HG03442 (cell line): Measurements from ENCODE around the gene SERPINA5.

ENCODE experiments used
- ATAC-seq: cut with Tn5 transposase; IDR thresholded peaks from one replicate; pipeline ENCODE4 v1.9.1; 2021; ENCODE audit warnings: mild to moderate bottlenecking, moderate library complexity; ENCODE audit not compliant: unreplicated experiment

The SERPINA5 gene

GRCh38 chr14:94581127-94581999 lies at the start of gene SERPINA5:
Gene SERPINA5, plus strand, starts transcription at chr14:94581426. Its CDS starts 5,937 bp downstream, at chr14:94587363.
- no peak for ATAC-seq

- no peak for ATAC-seq
These were observed 48.8 kb upstream of the SERPINA5 start for GRCh38 chr14:94532447-94532846.

- no peak for ATAC-seq
These were observed 45.7 kb upstream of the SERPINA5 start for GRCh38 chr14:94535506-94535905.

- no peak for ATAC-seq
These were observed 44.4 kb upstream of the SERPINA5 start for GRCh38 chr14:94536836-94537235.

- ATAC-seq = no peak
These were observed 43.0 kb upstream of the SERPINA5 start for GRCh38 chr14:94538070-94538740.

- ATAC-seq = no peak
These were observed 42.0 kb upstream of the SERPINA5 start for GRCh38 chr14:94539181-94539580.

- no peak for ATAC-seq
These were observed 41.0 kb upstream of the SERPINA5 start for GRCh38 chr14:94540031-94540794.

- no peak for ATAC-seq
These were observed 39.8 kb upstream of the SERPINA5 start for GRCh38 chr14:94541234-94541975.

- no peak for ATAC-seq
These were observed 39.0 kb upstream of the SERPINA5 start for GRCh38 chr14:94542111-94542810.

- no peak for ATAC-seq
These were observed 38.3 kb upstream of the SERPINA5 start for GRCh38 chr14:94542811-94543440.

GRCh38 chr14:94543449-94544124 lies 37.6 kb upstream of the SERPINA5 start:
- ATAC-seq = no peak

- ATAC-seq = no peak
These were observed 36.5 kb upstream of the SERPINA5 start for GRCh38 chr14:94544726-94545125.

GRCh38 chr14:94545131-94545841 lies 35.9 kb upstream of the SERPINA5 start:
- no peak for ATAC-seq

- ATAC-seq = no peak
These were observed 34.0 kb upstream of the SERPINA5 start for GRCh38 chr14:94547151-94547680.

- ATAC-seq = no peak
These were observed 33.5 kb upstream of the SERPINA5 start for GRCh38 chr14:94547726-94548125.

- ATAC-seq = no peak
These were observed 32.9 kb upstream of the SERPINA5 start for GRCh38 chr14:94548131-94548998.
